Measurements from ENCODE around the gene CHID1.

CHID1 gene

GRCh38 chr11:849951-850774 is 60.4 kb downstream of the CHID1 start:
- DNase-seq (ENCODE audit: low spot score), result no peak

- no peak for DNase-seq (ENCODE audit: low spot score)
These were observed 61.3 kb downstream of the CHID1 start for GRCh38 chr11:849104-849824.

GRCh38 chr11:848380-848931 is 62.2 kb downstream of the CHID1 start:
- DNase-seq (ENCODE audit: low spot score), result no peak

- DNase-seq (ENCODE audit: low spot score), result no peak
These were observed 62.7 kb downstream of the CHID1 start for GRCh38 chr11:847876-848275.

- no peak for DNase-seq (ENCODE audit: low spot score)
These were observed 64.0 kb downstream of the CHID1 start for GRCh38 chr11:846496-847098.

GRCh38 chr11:845872-846495 is 64.6 kb downstream of the CHID1 start:
- no peak for DNase-seq (ENCODE audit: low spot score)

GRCh38 chr11:844693-845644 is 65.6 kb downstream of the CHID1 start:
- peak; percentile 31 for DNase-seq (ENCODE audit: low spot score)

GRCh38 chr11:843818-844692 is 66.6 kb downstream of the CHID1 start:
- DNase-seq (ENCODE audit: low spot score), result no peak

- no peak for DNase-seq (ENCODE audit: low spot score)
These were observed 67.4 kb downstream of the CHID1 start for GRCh38 chr11:843086-843734.

- peak; percentile 56 for DNase-seq (ENCODE audit: low spot score)
These were observed 68.1 kb downstream of the CHID1 start, which contains the start of the genes POLR2L and TSPAN4 for GRCh38 chr11:842370-843002. POLR2L (minus strand) TSS chr11:842529; CDS start chr11:842508, 21 bp downstream. TSPAN4 (plus strand) TSS chr11:842852; CDS start chr11:850305, 7,453 bp downstream.

- DNase-seq (ENCODE audit: low spot score), result no peak
These were observed 68.6 kb downstream of the CHID1 start for GRCh38 chr11:841981-842369.

GRCh38 chr11:839875-840617 is 70.6 kb downstream of the CHID1 start:
- DNase-seq (ENCODE audit: low spot score), result no peak

GRCh38 chr11:839280-839623 is 71.4 kb downstream of the CHID1 start:
- DNase-seq (ENCODE audit: low spot score), result no peak

GRCh38 chr11:838441-839279 is 72.0 kb downstream of the CHID1 start:
- no peak for DNase-seq (ENCODE audit: low spot score)

GRCh38 chr11:837990-838307 is 72.7 kb downstream of the CHID1 start:
- no peak for DNase-seq (ENCODE audit: low spot score)

- DNase-seq (ENCODE audit: low spot score), result no peak
These were observed 73.2 kb downstream of the CHID1 start for GRCh38 chr11:837189-837989.

- no peak for DNase-seq (ENCODE audit: low spot score)
These were observed 73.9 kb downstream of the CHID1 start for GRCh38 chr11:836700-837099.

Measured in pons (tissue), 1 donor.